ENCODE data around the gene PRKAA2. TPM values are rescaled to one million over a fixed set of nuclear protein-coding genes. Genes with fewer than 3 reads are reported as not detected.
A peak's percentile ranks its signal among the peaks of the same experiment; 100 is the strongest.

The PRKAA2 gene
- total and polyA plus RNA-seq, 10 of the 15 experiments (the other 5 are each of a cell fraction or from before 2014, with no cell fraction given): 0.01 TPM; not detected in 9

GRCh38 chr1:56703747-56704146 lies 58.6 kb downstream of the PRKAA2 start (continued):
- TF ChIP-seq ZBTB11 (CRISPR knock-in tag; IDR thresholded peaks at IDR 0.05) (no peak), STAT3 (IDR thresholded peaks at IDR 0.05; ENCODE audit: low read depth, low read length) (no peak), NRF1 (conservative IDR thresholded peaks at IDR 0.05; ENCODE audit: low read depth, low read length) (no peak), JUNB (IDR thresholded peaks at IDR 0.05) (no peak), POLR2AphosphoS2 (IDR thresholded peaks at IDR 0.05; ENCODE audit: low read depth, low read length) (no peak)

GRCh38 chr1:56707379-56707778 lies 62.3 kb downstream of the PRKAA2 start:
- intact Hi-C loops (cut with micrococcal nuclease; ENCODE audit: unreplicated experiment): loop anchor here (5.0 kb wide), 2 partner anchors 115 to 120 kb away; no protein-coding TSS in a partner anchor
- no TSS peak for BruUV-seq (replicated peaks)
- Histone ChIP-seq H3K9me3 (replicated peaks; ENCODE audit: control insufficient read depth, insufficient read depth, low read length) (no peaks in the 10 kb centered on the region), H3K27ac (ENCODE audit: control insufficient read depth, insufficient read depth) (no peak overlapping the region), H3K9ac (ENCODE audit: control insufficient read depth, insufficient read depth, low read length) (no peak overlapping the region), H3K4me2 (ENCODE audit: control insufficient read depth, insufficient read depth) (no peak overlapping the region), H2AFZ (ENCODE audit: control insufficient read depth, low read depth, low read length) (no peak overlapping the region), H3K4me1 (ENCODE audit: control insufficient read depth, insufficient read depth, low read length) (no peaks in the 10 kb centered on the region), H3K4me3 (no peak overlapping the region), H3K36me3 (ENCODE audit: control insufficient read depth in 2 of 2, insufficient read depth in 2 of 2, low read length in 1 of 2) (no peaks in the 10 kb centered on the region), H3K79me2 (ENCODE audit: control insufficient read depth, insufficient read depth, low read length) (no peaks in the 10 kb centered on the region), H4K20me1 (ENCODE audit: control insufficient read depth, insufficient read depth) (no peaks in the 10 kb centered on the region), H3K27me3 (replicated peaks in 1 of 2; ENCODE audit: control insufficient read depth in 2 of 2, insufficient read depth in 2 of 2, low read length in 1 of 2) (no peaks in the 10 kb centered on the region)
- SMC1A ChIA-PET (ENCODE audit: uncharacterized antibody, unreplicated experiment): no interaction called here
- RAD21 ChIA-PET (ENCODE audit: unreplicated experiment): no interaction called here
- ATAC-seq: peak; percentile 84
- in situ Hi-C loops (cut with MboI): loop anchor here (5.0 kb wide), 1 partner anchor 1425 kb away; no protein-coding TSS in a partner anchor
- DNase-seq (ENCODE audit: low read depth, low spot score): no peak
- CTCF ChIA-PET: no interaction called here
- POLR2A ChIA-PET: no interaction called here
- FAIRE-seq: no peak
- WGBS (ENCODE audit: insufficient coverage, insufficient replicate concordance, low lambda C conversion rate, missing lambda C conversion rate): 11% methylated on average over 4 of the region's 4 CpGs
- TF ChIP-seq USF1 (IDR thresholded peaks at IDR 0.05; ENCODE audit: borderline replicate concordance, extremely low read length, insufficient read depth, low read depth, low read length): no peak
- no peak for TF ChIP-seq NR2C1 (IDR thresholded peaks at IDR 0.05)
- TF ChIP-seq BCL3 (IDR thresholded peaks at IDR 0.05; ENCODE audit: borderline replicate concordance, insufficient read depth, low read depth, low read length, poor library complexity, severe bottlenecking): no peak
- no peak for TF ChIP-seq JUNB (IDR thresholded peaks at IDR 0.05)
- TF ChIP-seq CBX3 (IDR thresholded peaks at IDR 0.05; ENCODE audit: borderline replicate concordance, low read depth): no peak
- no peak for TF ChIP-seq CUX1 (IDR thresholded peaks at IDR 0.05; ENCODE audit: insufficient replicate concordance, low read depth, low read length)
- TF ChIP-seq KAT2A (conservative IDR thresholded peaks at IDR 0.05; ENCODE audit: control insufficient read depth, low read depth, low read length): no peak

Data from GM12878 (cell line).